HG02943 (cell line): Measurements from ENCODE around the gene SERPINA6.
"Not testable (repeated sequence)": the region's sequence is repeated elsewhere in the genome, so short reads cannot be mapped to it uniquely, and the experiment has no call there.

Experiments used
- ATAC-seq: cut with Tn5 transposase; IDR thresholded peaks from one replicate; pipeline ENCODE4 v1.9.1; 2021; ENCODE audit warnings: mild to moderate bottlenecking, low read depth, moderate library complexity; ENCODE audit not compliant: unreplicated experiment

The SERPINA6 gene

DNA sequence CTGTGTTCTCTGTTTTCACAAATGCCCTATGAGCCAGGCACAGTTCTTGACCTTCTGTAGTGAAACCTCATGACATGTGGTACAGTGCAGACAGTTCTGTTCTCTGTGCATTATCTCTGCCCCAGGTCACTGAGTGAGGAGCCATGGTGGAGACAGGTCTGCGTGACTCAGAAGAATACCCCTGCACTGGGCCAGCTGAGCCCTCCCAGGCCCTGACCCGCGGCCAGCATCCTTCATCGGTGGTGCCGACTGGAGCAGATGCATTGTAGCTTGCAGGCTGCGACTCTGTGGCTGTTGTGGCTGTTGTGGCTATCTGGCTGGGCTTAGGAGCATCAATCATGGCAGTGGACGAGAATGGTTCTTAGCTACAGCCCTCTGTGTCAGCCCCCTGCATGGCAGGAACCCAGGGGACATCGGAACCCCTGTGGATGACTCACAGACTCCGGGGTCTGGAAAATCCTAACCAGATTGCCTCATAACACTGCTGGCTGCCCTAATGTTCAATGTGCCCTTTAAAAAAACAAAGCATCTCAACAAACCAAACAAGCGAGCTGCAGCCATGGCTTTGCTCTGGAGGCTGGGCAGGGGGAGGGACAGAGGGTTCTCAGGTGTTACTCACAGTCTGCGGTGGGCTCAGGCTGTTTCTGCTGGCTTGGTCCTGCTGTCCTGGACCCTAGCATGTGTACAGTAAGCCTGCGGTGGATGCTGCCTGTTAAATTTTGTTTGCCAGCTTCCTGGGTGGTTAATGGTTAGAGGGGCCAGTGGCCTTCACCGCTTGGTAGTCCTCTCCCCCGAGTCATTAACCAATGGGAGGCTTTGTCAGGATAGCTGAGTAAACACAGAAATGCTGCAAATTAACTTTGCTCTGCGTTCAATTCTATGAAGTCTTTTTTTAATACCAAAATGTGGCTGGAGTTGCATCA, at the start of gene SERPINA6:
Gene SERPINA6, minus strand, starts transcription at position 689 of the 923 bp plus-strand sequence. CDS start 8,688 bp downstream, outside the sequence.
- ATAC-seq = no peak

- ATAC-seq = no peak
Measured at GRCh38 chr14:94372021-94372605, 49.0 kb upstream of the SERPINA6 start.

GRCh38 chr14:94370524-94370910, 47.4 kb upstream of the SERPINA6 start:
- ATAC-seq = no peak

DNA sequence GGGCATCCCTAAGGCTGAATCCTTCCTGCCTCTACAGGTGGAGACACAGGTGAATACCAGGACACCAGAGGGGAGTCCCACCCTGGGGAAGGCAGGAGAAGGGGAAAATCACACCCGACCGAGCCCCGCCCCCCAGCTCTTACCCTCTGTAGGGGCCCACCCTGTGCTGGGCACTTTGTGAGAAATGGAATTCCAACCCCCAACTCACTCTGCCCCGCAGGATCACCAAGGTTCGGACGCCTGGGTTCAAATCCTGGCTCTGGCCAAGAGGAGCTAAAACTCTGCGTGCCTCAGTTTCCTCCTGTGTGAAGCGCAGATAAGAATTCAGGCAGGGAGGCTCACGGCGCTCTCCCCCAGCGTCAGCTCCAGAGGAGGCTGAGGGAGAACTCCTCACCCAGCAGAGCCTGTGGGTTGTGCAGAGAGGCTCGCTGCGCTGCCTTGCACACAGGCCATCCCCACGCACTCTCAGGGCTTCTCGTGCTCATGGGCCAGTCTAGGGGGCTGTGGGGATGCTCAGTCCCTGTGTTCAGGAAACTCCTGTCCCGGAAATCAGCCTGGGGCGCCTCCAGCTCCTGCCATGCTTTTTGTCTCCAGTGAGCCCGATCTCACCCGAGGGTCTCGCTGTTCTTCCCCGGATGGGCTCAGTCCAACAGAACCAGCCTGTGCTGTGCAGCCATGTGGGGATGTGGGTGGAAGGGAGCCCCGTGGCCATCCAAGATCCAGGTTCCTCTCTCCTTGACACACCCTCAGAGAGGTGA, 46.8 kb upstream of the SERPINA6 start:
- ATAC-seq = not testable (repeated sequence)

- no peak for ATAC-seq
Measured at GRCh38 chr14:94368956-94369355, 45.8 kb upstream of the SERPINA6 start.

DNA sequence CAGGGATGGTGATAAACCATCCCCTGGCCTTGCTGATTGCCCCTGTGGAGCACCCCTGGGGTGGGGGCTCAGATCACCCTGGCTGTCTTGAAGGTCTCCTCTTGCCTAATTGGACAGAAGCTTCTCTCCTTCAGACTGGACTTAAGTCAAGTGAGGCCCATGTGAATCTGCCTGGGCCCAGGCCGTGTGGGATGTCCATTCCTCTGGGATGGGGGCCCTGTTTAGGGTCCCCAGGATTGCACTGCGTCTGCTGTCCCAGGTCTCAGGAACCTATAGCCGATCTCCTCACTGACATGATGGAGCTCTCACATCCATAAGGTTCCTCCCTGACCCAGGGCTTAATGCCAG, 45.1 kb upstream of the SERPINA6 start:
- ATAC-seq = no peak

- no peak for ATAC-seq
Measured at GRCh38 chr14:94367347-94368242, 44.5 kb upstream of the SERPINA6 start.

GRCh38 chr14:94366146-94366915, 43.2 kb upstream of the SERPINA6 start, which contains the start of gene SERPINA2:
Gene SERPINA2 (minus strand): TSS chr14:94366698.
- ATAC-seq = no peak

- ATAC-seq = no peak
Measured at GRCh38 chr14:94365624-94366023, 42.5 kb upstream of the SERPINA6 start.

GRCh38 chr14:94364964-94365363, 41.8 kb upstream of the SERPINA6 start:
- ATAC-seq = no peak

GRCh38 chr14:94364037-94364436, 40.9 kb upstream of the SERPINA6 start:
- no peak for ATAC-seq

DNA sequence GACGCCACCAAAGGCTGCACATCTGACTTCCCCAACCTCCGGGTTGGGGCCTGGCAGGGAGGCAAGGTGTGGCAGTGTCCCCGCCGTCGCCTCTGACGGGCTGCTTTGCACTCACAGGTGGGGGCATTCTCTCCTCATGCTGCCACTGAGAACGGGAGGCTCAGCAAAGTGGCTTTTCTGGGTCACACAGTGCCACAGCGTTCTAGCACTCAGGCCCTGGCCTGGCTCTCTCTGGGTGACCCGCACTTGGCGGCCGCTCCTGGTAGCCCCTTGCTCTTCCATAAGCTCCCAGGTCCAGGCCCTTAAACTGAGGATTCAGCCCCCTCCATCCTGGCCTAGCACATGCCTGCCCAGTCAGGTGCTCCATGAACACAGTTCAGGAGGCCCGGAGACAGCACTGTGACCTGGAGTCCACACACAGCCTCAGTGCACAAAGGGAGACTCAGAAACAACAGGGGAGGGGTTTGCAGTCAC, 40.1 kb upstream of the SERPINA6 start:
- no peak for ATAC-seq

- ATAC-seq = no peak
Measured at GRCh38 chr14:94362614-94363133, 39.5 kb upstream of the SERPINA6 start.

- ATAC-seq = no peak
Measured at GRCh38 chr14:94361682-94362081, 38.5 kb upstream of the SERPINA6 start.

GRCh38 chr14:94360945-94361565, 37.9 kb upstream of the SERPINA6 start:
- no peak for ATAC-seq

- no peak for ATAC-seq
Measured at GRCh38 chr14:94357166-94357565, 34.0 kb upstream of the SERPINA6 start.

GRCh38 chr14:94356379-94357056, 33.4 kb upstream of the SERPINA6 start:
- ATAC-seq = no peak

DNA sequence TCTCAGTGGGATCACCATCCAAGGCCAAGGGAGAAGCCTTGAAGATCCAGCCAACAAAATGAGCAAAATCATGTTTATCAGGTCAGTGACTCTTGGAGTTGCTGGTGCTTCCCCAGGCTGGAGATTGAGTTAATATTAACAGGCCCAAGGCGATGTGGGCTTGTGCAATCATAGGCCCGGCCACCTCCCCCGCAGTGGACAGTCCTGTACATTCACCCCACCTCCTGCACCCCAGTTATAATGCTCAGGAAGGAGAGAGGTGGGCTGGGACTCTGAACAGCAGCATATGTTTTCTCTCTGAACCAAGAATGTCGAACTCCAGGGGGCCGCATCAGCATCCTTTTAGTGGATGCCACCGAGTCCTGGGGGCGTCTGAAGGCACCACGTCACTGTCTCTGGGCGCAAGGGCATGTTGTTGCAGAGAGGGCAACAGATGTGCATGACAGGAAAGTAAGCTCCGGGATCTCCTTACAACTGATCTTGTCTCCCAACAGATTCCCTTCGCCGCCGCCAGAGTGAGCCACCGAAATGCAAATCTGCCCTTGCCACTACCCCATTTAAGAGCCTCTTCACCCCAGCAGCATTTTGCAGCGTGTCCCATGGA, 32.2 kb upstream of the SERPINA6 start:
- ATAC-seq = no peak
